ENCODE data around the gene TGM2.

The TGM2 gene

DNA sequence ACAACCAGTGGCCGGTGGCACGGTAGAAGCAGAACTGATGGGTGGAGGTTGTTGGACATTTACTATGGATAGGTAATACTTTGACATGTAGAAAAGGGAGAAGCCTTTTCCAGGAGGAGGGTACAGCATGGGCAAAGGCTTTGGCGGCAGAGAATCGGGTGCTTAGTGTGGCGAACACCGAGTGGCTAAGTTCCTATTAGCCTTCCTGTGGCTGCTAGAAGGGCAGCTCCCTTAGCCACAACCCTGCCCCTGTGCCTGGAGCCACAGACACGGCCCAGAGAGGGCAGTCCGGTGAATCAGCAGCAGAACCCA, 37.9 kb upstream of the TGM2 start:
- no peak overlapping the region for H3K4me3 ChIP-seq (ENCODE audit: low read depth, low read length)
- H3K9me3 ChIP-seq (ENCODE audit: control insufficient read depth, insufficient read depth, low read depth, low read length): no peaks in the 10 kb centered on the region
- no peaks in the 10 kb centered on the region for H3K36me3 ChIP-seq (ENCODE audit: control insufficient read depth in 2 of 2, insufficient read depth in 1 of 2, low read length in 2 of 2)
- TF ChIP-seq, protein P1, sequence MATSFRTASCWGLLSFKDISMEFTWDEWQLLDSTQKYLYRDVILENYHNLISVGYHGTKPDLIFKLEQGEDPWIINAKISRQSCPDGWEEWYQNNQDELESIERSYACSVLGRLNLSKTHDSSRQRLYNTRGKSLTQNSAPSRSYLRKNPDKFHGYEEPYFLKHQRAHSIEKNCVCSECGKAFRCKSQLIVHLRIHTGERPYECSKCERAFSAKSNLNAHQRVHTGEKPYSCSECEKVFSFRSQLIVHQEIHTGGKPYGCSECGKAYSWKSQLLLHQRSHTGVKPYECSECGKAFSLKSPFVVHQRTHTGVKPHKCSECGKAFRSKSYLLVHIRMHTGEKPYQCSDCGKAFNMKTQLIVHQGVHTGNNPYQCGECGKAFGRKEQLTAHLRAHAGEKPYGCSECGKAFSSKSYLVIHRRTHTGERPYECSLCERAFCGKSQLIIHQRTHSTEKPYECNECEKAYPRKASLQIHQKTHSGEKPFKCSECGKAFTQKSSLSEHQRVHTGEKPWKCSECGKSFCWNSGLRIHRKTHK (tag by site-specific recombination; IDR thresholded peaks at IDR 0.05): no peak
- TF ChIP-seq ZNF324 (tag by site-specific recombination; IDR thresholded peaks at IDR 0.05): no peak
- no peak for TF ChIP-seq ZNF513 (tag by site-specific recombination; IDR thresholded peaks at IDR 0.05)
- TF ChIP-seq, protein P2, sequence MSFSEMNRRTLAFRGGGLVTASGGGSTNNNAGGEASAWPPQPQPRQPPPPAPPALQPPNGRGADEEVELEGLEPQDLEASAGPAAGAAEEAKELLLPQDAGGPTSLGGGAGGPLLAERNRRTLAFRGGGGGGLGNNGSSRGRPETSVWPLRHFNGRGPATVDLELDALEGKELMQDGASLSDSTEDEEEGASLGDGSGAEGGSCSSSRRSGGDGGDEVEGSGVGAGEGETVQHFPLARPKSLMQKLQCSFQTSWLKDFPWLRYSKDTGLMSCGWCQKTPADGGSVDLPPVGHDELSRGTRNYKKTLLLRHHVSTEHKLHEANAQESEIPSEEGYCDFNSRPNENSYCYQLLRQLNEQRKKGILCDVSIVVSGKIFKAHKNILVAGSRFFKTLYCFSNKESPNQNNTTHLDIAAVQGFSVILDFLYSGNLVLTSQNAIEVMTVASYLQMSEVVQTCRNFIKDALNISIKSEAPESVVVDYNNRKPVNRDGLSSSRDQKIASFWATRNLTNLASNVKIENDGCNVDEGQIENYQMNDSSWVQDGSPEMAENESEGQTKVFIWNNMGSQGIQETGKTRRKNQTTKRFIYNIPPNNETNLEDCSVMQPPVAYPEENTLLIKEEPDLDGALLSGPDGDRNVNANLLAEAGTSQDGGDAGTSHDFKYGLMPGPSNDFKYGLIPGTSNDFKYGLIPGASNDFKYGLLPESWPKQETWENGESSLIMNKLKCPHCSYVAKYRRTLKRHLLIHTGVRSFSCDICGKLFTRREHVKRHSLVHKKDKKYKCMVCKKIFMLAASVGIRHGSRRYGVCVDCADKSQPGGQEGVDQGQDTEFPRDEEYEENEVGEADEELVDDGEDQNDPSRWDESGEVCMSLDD (tag by site-specific recombination; IDR thresholded peaks at IDR 0.05): no peak
- TF ChIP-seq ZNF175 (tag by site-specific recombination; IDR thresholded peaks at IDR 0.05): no peak
- TF ChIP-seq, protein P3, sequence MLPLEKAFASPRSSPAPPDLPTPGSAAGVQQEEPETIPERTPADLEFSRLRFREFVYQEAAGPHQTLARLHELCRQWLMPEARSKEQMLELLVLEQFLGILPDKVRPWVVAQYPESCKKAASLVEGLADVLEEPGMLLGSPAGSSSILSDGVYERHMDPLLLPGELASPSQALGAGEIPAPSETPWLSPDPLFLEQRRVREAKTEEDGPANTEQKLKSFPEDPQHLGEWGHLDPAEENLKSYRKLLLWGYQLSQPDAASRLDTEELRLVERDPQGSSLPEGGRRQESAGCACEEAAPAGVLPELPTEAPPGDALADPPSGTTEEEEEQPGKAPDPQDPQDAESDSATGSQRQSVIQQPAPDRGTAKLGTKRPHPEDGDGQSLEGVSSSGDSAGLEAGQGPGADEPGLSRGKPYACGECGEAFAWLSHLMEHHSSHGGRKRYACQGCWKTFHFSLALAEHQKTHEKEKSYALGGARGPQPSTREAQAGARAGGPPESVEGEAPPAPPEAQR (tag by site-specific recombination; IDR thresholded peaks at IDR 0.05): no peak
- no peak for TF ChIP-seq ZNF423 (tag by site-specific recombination; IDR thresholded peaks at IDR 0.05)
- no peak for TF ChIP-seq ZNF548 (tag by site-specific recombination; IDR thresholded peaks at IDR 0.05)
- no peak for TF ChIP-seq SETDB1 (IDR thresholded peaks at IDR 0.05; ENCODE audit: insufficient read length, low read length)
- no peaks in the 10 kb centered on the region for H3K4me1 ChIP-seq (ENCODE audit: control insufficient read depth, insufficient read depth, low read length)
- ChIA-PET CTCF (no interaction called here), POLR2A (no interaction called here)
- H3K27ac ChIP-seq (ENCODE audit: extremely low read depth, low read depth, low read length): no peak overlapping the region

- no peaks in the 10 kb centered on the region for H3K9me3 ChIP-seq (ENCODE audit: control insufficient read depth, insufficient read depth, low read depth, low read length)
- ChIA-PET CTCF (interaction anchor here (1.5 to 1.8 kb wide), 2 partner anchors 19 to 144 kb away, joined by 5 to 10 read pairs; no protein-coding TSS in a partner anchor), POLR2A (no interaction called here)
- no peak overlapping the region for H3K4me3 ChIP-seq (ENCODE audit: low read depth, low read length)
- no peak for TF ChIP-seq ZNF341 (tag by site-specific recombination; IDR thresholded peaks at IDR 0.05; ENCODE audit: low read depth)
- H3K36me3 ChIP-seq (ENCODE audit: control insufficient read depth in 2 of 2, insufficient read depth in 1 of 2, low read length in 2 of 2): no peaks in the 10 kb centered on the region
- no peaks in the 10 kb centered on the region for H3K4me1 ChIP-seq (ENCODE audit: control insufficient read depth, insufficient read depth, low read length)
- no peak overlapping the region for H3K27ac ChIP-seq (ENCODE audit: extremely low read depth, low read depth, low read length)
Observed at GRCh38 chr20:38202153-38202981, 37.3 kb upstream of the TGM2 start.

GRCh38 chr20:38201356-38201755, 36.3 kb upstream of the TGM2 start:
- ChIA-PET CTCF (interaction anchor here (0.6 to 1.8 kb wide), 4 partner anchors 15 to 599 kb away, joined by 3 to 10 read pairs (median 4); no protein-coding TSS in a partner anchor), POLR2A (interaction anchor here (0.5 kb wide), 1 partner anchor 291 kb away, joined by 7 read pairs; no protein-coding TSS in a partner anchor)
- no peaks in the 10 kb centered on the region for H3K36me3 ChIP-seq (ENCODE audit: control insufficient read depth in 2 of 2, insufficient read depth in 1 of 2, low read length in 2 of 2)
- no peak overlapping the region for H3K27ac ChIP-seq (ENCODE audit: extremely low read depth, low read depth, low read length)
- H3K4me1 ChIP-seq (ENCODE audit: control insufficient read depth, insufficient read depth, low read length): no peaks in the 10 kb centered on the region
- H3K9me3 ChIP-seq (ENCODE audit: control insufficient read depth, insufficient read depth, low read depth, low read length): no peaks in the 10 kb centered on the region
- H3K4me3 ChIP-seq (ENCODE audit: low read depth, low read length): no peak overlapping the region
- no peak for TF ChIP-seq ZNF248 (tag by site-specific recombination; IDR thresholded peaks at IDR 0.05)
- no peak for TF ChIP-seq ZNF311 (tag by site-specific recombination; IDR thresholded peaks at IDR 0.05; ENCODE audit: borderline replicate concordance)
- TF ChIP-seq ZNF600 (tag by site-specific recombination; IDR thresholded peaks at IDR 0.05): no peak
- no peak for TF ChIP-seq ZNF76 (tag by site-specific recombination; IDR thresholded peaks at IDR 0.05; ENCODE audit: borderline replicate concordance, low read depth)
- no peak for TF ChIP-seq ZNF768 (tag by site-specific recombination; IDR thresholded peaks at IDR 0.05)
- no peak for TF ChIP-seq ZNF239 (tag by site-specific recombination; IDR thresholded peaks at IDR 0.05)
- TF ChIP-seq ZNF777 (tag by site-specific recombination; IDR thresholded peaks at IDR 0.05; ENCODE audit: borderline replicate concordance): no peak
- no peak for TF ChIP-seq ZNF654 (tag by site-specific recombination; IDR thresholded peaks at IDR 0.05; ENCODE audit: low read depth)
- TF ChIP-seq ZBTB17 (tag by site-specific recombination; IDR thresholded peaks at IDR 0.05): no peak
- TF ChIP-seq ZNF223 (tag by site-specific recombination; IDR thresholded peaks at IDR 0.05): no peak
- no peak for TF ChIP-seq ZNF530 (tag by site-specific recombination; IDR thresholded peaks at IDR 0.05; ENCODE audit: low read depth)
- TF ChIP-seq ZNF2 (tag by site-specific recombination; IDR thresholded peaks at IDR 0.05): no peak
